GM12874 (cell line): Measurements from ENCODE around the gene POFUT1.

ENCODE experiments used
- TF ChIP-seq, protein P1 (sequence below): IDR thresholded peaks from 2 replicates; pipeline ENCODE4 v1.5.1; 2011; ENCODE audit warnings: low read depth, mild to moderate bottlenecking, control low read depth, low read length, moderate library complexity; ENCODE audit not compliant: insufficient read depth

Gene POFUT1

DNA sequence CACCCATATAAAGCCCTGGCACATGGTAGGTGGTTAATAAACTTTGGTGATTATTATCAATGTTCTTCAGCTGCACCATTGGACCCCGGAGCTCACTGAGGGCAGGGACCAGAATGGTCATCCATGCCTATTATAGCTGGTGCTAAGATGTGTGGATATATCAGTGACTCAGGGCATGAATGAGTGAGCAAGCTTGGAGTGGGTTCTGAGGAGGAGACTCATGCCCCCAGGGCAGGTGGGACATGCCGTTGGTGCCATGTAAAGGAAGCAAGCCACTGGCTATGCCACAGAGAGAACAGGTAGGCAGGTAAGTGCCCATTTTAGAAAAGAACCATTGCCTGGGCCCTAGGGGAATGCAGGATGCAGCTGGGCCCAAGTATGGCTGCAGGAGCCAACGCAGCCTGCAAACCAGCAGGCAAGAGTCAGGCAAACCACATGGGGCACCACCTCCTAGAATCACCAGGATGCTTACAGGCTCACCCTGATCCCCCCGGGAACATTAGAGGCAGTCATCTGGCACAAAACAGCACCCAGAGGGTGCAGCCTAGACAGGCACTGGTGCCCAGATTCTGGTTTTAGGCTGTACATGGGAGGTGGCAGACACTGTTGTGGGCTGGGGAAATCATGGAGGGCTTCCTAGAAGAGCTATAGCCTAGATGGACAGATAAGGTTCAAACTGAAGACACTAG is 23.6 kb upstream of the POFUT1 start:
- TF ChIP-seq, protein P1, sequence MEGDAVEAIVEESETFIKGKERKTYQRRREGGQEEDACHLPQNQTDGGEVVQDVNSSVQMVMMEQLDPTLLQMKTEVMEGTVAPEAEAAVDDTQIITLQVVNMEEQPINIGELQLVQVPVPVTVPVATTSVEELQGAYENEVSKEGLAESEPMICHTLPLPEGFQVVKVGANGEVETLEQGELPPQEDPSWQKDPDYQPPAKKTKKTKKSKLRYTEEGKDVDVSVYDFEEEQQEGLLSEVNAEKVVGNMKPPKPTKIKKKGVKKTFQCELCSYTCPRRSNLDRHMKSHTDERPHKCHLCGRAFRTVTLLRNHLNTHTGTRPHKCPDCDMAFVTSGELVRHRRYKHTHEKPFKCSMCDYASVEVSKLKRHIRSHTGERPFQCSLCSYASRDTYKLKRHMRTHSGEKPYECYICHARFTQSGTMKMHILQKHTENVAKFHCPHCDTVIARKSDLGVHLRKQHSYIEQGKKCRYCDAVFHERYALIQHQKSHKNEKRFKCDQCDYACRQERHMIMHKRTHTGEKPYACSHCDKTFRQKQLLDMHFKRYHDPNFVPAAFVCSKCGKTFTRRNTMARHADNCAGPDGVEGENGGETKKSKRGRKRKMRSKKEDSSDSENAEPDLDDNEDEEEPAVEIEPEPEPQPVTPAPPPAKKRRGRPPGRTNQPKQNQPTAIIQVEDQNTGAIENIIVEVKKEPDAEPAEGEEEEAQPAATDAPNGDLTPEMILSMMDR, result no peak

DNA sequence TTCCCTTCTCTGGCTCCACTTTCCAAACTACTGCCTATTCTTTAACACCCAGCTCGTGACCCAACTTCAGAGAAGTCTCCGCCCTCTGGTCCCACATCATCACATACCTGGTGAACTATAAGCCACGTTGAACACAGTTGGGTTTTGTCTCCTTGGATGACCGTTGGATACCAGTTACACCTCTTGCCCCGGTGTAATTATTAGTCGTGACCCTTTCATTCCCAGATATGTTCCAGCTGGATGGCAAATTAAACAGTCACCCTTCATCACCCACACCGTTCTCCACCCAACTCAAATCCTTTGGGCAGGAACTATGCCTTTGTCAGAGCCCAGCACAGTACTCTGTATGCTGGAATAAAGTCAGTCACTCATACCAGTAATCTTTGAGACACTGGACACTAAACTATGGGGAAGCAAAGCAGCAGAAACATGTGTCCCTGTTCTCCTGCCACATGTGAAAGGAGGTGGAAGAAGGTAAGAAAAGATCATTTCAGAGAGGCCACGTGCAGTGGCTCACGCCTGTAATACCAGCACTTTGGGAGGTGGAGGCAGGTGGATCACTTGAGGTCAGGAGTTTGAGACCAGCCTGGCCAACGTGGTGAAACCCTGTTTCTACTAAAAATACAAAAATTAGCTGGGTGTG is 22.6 kb upstream of the POFUT1 start:
- TF ChIP-seq, protein P1, result no peak

DNA sequence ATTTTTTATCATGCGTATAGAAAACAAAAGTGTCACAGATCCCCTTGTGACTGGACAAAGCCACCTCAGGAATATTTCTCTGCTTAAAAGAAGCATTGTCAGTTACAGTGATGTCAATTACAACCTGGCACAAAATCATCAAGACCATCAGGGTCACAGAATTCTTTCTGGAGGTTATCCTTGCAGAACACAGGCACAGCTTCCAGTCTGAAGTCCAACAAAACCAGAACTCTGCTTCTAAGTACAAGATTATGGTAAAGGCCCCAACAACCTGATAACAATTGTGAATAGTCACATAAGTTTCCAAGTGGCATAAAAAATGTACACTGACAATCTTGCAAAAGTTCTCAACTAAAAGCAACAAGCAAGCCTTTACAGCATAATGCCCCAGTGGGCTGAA is 21.2 kb upstream of the POFUT1 start:
- TF ChIP-seq, protein P1, result no peak

DNA sequence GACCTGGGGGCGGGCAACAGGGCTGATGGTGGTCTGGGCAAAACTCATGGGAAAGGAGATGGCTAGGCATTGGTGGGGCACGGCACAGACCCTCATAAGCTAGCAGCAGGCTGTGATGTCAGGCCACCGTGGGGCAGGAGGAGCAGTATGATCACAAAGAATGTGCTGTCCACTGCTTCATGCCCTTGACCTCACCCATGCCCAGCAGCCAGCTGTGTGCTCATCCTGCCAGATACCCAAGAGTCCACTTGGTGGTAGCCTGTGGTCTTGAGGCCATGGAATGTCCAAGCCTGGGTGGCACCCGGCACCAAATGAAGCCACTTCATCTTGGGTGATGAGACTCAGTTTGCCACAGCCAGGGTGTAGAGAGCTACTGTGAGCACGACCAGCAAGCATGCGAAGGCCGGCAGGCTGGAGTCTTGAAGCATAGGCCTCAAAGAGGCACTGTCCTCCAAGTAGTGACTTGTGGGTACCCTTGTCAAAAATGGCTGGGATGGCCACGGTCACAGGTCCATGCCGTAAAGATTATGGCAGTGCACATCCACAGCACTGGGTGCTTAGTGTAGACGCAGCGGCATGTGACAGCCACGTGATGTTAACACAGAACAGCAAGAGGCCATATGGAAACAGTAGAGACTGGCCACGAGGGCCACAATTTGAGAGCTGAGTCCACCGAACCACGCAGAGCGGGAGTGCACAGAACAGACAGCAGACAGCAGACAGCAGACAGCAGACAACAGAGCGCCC is 19.1 kb upstream of the POFUT1 start:
- TF ChIP-seq, protein P1, result no peak

DNA sequence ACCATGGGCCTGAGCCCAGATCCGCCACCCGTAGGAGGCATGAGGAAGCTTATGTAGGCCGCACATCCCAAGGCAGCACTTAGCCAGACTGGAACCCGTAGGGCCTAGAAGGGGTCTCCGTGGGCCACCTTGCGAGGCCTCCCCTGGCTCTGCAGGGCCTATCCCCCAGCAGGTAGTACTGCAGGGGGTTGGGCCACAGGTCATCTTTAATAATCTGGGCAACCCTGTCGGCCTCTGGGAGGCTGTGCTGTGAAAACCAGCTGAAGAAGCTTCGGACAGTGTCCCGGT is 18.6 kb upstream of the POFUT1 start:
- TF ChIP-seq, protein P1, result no peak

DNA sequence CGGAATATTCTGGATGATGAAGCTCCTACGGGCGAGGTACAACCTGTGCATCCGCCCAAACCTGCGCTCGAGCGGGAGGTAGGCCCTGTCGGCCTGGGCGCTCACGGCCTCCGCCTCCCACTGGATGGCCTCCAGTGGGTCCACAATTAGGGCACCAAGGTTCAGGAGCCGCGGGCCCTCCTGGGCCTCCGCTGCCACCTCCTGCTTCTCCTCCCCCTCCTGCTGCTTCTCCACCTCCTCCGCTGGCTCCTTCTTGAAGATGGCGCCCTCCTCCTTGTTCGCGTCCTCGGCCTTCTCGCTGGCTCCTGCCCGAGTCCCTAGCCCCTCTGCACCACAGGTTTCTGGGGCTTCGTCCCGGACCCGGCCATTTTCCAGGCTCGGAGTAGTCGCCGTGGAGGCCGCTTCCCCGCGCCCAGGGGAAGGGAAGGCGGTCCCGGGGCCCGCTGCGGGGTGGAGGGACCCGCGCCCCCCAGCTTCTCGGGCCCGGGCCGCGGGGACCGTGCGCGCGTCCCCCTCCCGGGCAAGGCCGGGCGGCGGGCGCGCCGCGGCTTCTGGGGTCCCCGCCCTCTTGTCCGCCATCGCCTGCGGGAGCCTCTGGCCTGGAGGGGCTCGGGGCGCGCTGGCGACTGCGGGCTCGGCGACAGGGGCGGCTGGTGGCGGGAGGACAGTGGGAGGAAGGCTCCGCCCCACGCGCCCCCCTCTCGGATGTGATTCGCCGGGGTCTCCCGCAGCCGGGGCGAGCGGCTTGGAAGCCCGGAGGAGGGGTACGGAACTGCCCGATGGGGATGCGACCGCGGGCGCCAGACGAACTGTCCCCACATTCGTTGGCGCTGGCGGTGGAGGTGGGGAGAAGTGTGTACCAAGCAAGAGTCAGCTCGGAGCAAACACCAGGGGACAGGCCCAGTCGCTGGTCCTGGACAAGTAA is 17.7 kb upstream of the POFUT1 start:
- TF ChIP-seq, protein P1, result no peak
